ENCODE data around the gene YAF2.
"Not testable (repeated sequence)": the region's sequence is repeated elsewhere in the genome, so short reads cannot be mapped to it uniquely, and the experiment has no call there.

The YAF2 gene

GRCh38 chr12:42237853-42238239 is 202 bp downstream of the YAF2 start:
- peak overlapping the region; percentile 71 for H3K4me3 ChIP-seq (ENCODE audit: low read depth, low read length)
- no peaks in the 10 kb centered on the region for H3K9me3 ChIP-seq
- H3K36me3 ChIP-seq: peaks cover 16% of the 10 kb centered on the region
- DNase-seq: no peak
- no peaks in the 10 kb centered on the region for H3K27me3 ChIP-seq
- H3K4me1 ChIP-seq: no peaks in the 10 kb centered on the region
- TF ChIP-seq CTCF (IDR thresholded peaks at IDR 0.05; ENCODE audit: low read depth, low read length): no peak

GRCh38 chr12:42237052-42237852 is 796 bp downstream of the YAF2 start:
- H3K4me1 ChIP-seq: no peaks in the 10 kb centered on the region
- peaks cover 16% of the 10 kb centered on the region for H3K36me3 ChIP-seq
- no peaks in the 10 kb centered on the region for H3K9me3 ChIP-seq
- no peaks in the 10 kb centered on the region for H3K27me3 ChIP-seq
- peak overlapping the region; percentile 71 for H3K4me3 ChIP-seq (ENCODE audit: low read depth, low read length)
- TF ChIP-seq CTCF (IDR thresholded peaks at IDR 0.05; ENCODE audit: low read depth, low read length): peak; percentile 45
- DNase-seq: peak; percentile 88

GRCh38 chr12:42236017-42236416 is 2.0 kb downstream of the YAF2 start:
- no peak for DNase-seq
- H3K27me3 ChIP-seq: no peaks in the 10 kb centered on the region
- peaks cover 18% of the 10 kb centered on the region for H3K36me3 ChIP-seq
- no peak for TF ChIP-seq CTCF (IDR thresholded peaks at IDR 0.05; ENCODE audit: low read depth, low read length)
- no peaks in the 10 kb centered on the region for H3K4me1 ChIP-seq
- H3K9me3 ChIP-seq: no peaks in the 10 kb centered on the region
- no peak overlapping the region for H3K4me3 ChIP-seq (ENCODE audit: low read depth, low read length)

- Histone ChIP-seq H3K4me1 (no peaks in the 10 kb centered on the region), H3K36me3 (peaks cover 18% of the 10 kb centered on the region), H3K27me3 (no peaks in the 10 kb centered on the region), H3K9me3 (no peaks in the 10 kb centered on the region), H3K4me3 (ENCODE audit: low read depth, low read length) (no peak overlapping the region)
- TF ChIP-seq CTCF (IDR thresholded peaks at IDR 0.05; ENCODE audit: low read depth, low read length): no peak
- no peak for DNase-seq
Observed at GRCh38 chr12:42235426-42235825, 2.6 kb downstream of the YAF2 start.

- Histone ChIP-seq H3K36me3 (peaks cover 20% of the 10 kb centered on the region), H3K27me3 (no peaks in the 10 kb centered on the region), H3K4me3 (ENCODE audit: low read depth, low read length) (no peak overlapping the region), H3K4me1 (no peaks in the 10 kb centered on the region), H3K9me3 (no peaks in the 10 kb centered on the region)
- no peak for DNase-seq
- no peak for TF ChIP-seq CTCF (IDR thresholded peaks at IDR 0.05; ENCODE audit: low read depth, low read length)
Observed at GRCh38 chr12:42234970-42235369, 3.1 kb downstream of the YAF2 start.

- H3K36me3 ChIP-seq; H3K27me3 ChIP-seq; H3K4me1 ChIP-seq; DNase-seq; H3K9me3 ChIP-seq; H3K4me3 ChIP-seq (ENCODE audit: low read depth, low read length): not testable (repeated sequence)
Observed at GRCh38 chr12:42227525-42227924, 10.5 kb downstream of the YAF2 start.

- DNase-seq, H3K9me3 ChIP-seq: not testable (repeated sequence)
Observed at GRCh38 chr12:42224501-42224900, 13.5 kb downstream of the YAF2 start.

More at GRCh38 chr12:42224501-42224900, 13.5 kb downstream of the YAF2 start:
- not testable (repeated sequence) for H3K36me3 ChIP-seq; H3K4me3 ChIP-seq (ENCODE audit: low read depth, low read length); H3K27me3 ChIP-seq; H3K4me1 ChIP-seq

All from BE2C (cell line).